Heart left ventricle (tissue), 13 donors: ENCODE data around the gene SH2D4B.

Source experiments
- POLR2A ChIP-seq, 2 donors: fragments of 450-650 bp; IDR thresholded peaks; one replicate each; pipeline ENCODE4 v1.6.1; 2017; ENCODE audit warnings: antibody characterized with exemption in 2 of 2, mild to moderate bottlenecking in 2 of 2, moderate library complexity in 2 of 2
- TF ChIP-seq, protein P1 (sequence below), 12 donors: fragments of 200-600 bp; sonication (generic) in 4 of 12; IDR thresholded peaks; one replicate each; pipeline versions ENCODE4 v1.5.0 to v1.8.0; 2018 to 2022; ENCODE audit warnings: antibody characterized with exemption in 12 of 12, mild to moderate bottlenecking in 5 of 12
- donor health status: ischemic (EF 13 %, LVEDD 7.1; RV severe dilation, severe dysfunction).
- donor health status: DM: no; HTN: yes; CAD: no.
- donor health status: DM: no; HTN: no; CAD: no.
- donor health status: ischemic (EF 25% LVEDD 6.9; RV normal size, moderate dysfunction).
- donor health status: ischemic (EF 25% LVEDD 5.7; RV mildly dilated, moderate dysfunction).
- donor health status: ischemic (EF 35%, LVEDD 5.7; RV mildly dilated, moderate dysfunction).
- donor health status: nonischemic (EF 11% LVEDD 7.7; RV severe dilation, severe dysfunction).
- donor health status: DM: yes; HTN: yes; CAD: no.
- donor health status: PGD.
- donor health status: ischemic (EF 29% LVEDD 5.4; RV normal size, mild dysfunction).
- donor health status: nonischemic (EF 23%, LVEDD 6.1; RV moderate dilation, normal function).

DNA sequence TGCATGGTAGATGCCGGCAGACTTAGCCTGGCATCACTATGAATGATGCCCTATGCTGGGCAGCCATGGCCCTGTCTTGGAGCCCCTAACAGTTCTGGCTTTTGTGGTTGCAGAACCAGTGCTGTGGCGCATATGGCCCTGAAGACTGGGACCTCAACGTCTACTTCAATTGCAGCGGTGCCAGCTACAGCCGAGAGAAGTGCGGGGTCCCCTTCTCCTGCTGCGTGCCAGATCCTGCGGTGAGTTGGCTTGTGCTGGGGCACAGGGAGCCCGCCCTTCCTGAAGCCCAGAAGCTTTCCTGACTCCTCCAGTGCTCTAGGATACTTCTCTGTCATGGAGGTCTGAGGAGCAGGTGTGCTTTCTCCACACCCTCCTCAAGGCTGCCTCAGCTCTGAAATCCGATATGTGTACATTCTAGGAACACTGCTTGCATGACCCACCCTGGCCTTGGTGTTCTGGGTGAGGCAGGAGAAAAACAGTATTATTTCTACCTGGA is 25.6 kb upstream of the SH2D4B start:
- TF ChIP-seq, protein P1, sequence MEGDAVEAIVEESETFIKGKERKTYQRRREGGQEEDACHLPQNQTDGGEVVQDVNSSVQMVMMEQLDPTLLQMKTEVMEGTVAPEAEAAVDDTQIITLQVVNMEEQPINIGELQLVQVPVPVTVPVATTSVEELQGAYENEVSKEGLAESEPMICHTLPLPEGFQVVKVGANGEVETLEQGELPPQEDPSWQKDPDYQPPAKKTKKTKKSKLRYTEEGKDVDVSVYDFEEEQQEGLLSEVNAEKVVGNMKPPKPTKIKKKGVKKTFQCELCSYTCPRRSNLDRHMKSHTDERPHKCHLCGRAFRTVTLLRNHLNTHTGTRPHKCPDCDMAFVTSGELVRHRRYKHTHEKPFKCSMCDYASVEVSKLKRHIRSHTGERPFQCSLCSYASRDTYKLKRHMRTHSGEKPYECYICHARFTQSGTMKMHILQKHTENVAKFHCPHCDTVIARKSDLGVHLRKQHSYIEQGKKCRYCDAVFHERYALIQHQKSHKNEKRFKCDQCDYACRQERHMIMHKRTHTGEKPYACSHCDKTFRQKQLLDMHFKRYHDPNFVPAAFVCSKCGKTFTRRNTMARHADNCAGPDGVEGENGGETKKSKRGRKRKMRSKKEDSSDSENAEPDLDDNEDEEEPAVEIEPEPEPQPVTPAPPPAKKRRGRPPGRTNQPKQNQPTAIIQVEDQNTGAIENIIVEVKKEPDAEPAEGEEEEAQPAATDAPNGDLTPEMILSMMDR (IDR thresholded peaks at IDR 0.05), result no peak
- TF ChIP-seq POLR2A (IDR thresholded peaks at IDR 0.05), result no peak
